Mesothelial cell of epicardium (in vitro differentiated cells): ENCODE results near the gene SLC26A11. TPM values are rescaled to one million over a fixed set of nuclear protein-coding genes. Genes with fewer than 3 reads are reported as not detected.
"Not testable (repeated sequence)": the region's sequence is repeated elsewhere in the genome, so short reads cannot be mapped to it uniquely, and the experiment has no call there.

ENCODE experiments used
- DNase-seq, 2 experiments: peaks; one replicate each; pipeline ENCODE4 v3.0.0; 2021; ENCODE audit warnings: low spot score in 2 of 2; ENCODE audit not compliant: unreplicated experiment in 2 of 2
- H3K27ac Mint-ChIP-seq: 2 replicates; pipeline ENCODE4 v1.8.0; 2021; ENCODE audit warnings: mixed read lengths
- H3K27me3 Mint-ChIP-seq: 2 replicates; pipeline ENCODE4 v1.8.0; 2021; ENCODE audit warnings: low read depth, mixed read lengths
- H3K36me3 Mint-ChIP-seq: 2 replicates; pipeline ENCODE4 v1.8.0; 2021; ENCODE audit warnings: mixed read lengths
- H3K4me1 Mint-ChIP-seq: 2 replicates; pipeline ENCODE4 v1.8.0; 2021; ENCODE audit warnings: mixed read lengths
- H3K4me3 Mint-ChIP-seq: 2 replicates; pipeline ENCODE4 v1.8.0; 2021; ENCODE audit warnings: mild to moderate bottlenecking, moderate library complexity, mixed read lengths
- H3K9me3 Mint-ChIP-seq: 2 replicates; pipeline ENCODE4 v1.8.0; 2021; ENCODE audit warnings: mixed read lengths
- CTCF ChIP-seq: fragments of 200-600 bp; sonication (generic); IDR thresholded peaks from one replicate; pipeline ENCODE4 v1.5.0; 2021; ENCODE audit warnings: antibody characterized with exemption; ENCODE audit not compliant: unreplicated experiment
- total RNA-seq: library from RNA; stranded (reverse); gene quantifications from 3 replicates; pipeline ENCODE4 v1.2.1, GENCODE V29; 2021

Gene SLC26A11
- total RNA-seq, 1 donor from 2014 or later = 41.2 TPM

GRCh38 chr17:80257716-80258213, 37.5 kb downstream of the SLC26A11 start:
- Mint-ChIP-seq H3K9me3 (no peaks in the 10 kb centered on the region), H3K36me3 (no peaks in the 10 kb centered on the region), H3K27ac (peak overlapping the region; percentile 54), H3K27me3 (no peaks in the 10 kb centered on the region), H3K4me1 (peaks cover 23% of the 10 kb centered on the region), H3K4me3 (no peak overlapping the region)
- TF ChIP-seq CTCF = no peak
- DNase-seq = no peak

- Mint-ChIP-seq H3K4me1 (peaks cover 23% of the 10 kb centered on the region), H3K4me3 (peak overlapping the region; percentile 44), H3K27ac (peak overlapping the region; percentile 54)
- H3K27me3 Mint-ChIP-seq, DNase-seq, H3K9me3 Mint-ChIP-seq, H3K36me3 Mint-ChIP-seq: not testable (repeated sequence)
Measured at GRCh38 chr17:80258296-80258695, 38.1 kb downstream of the SLC26A11 start.

GRCh38 chr17:80259457-80260068, 39.3 kb downstream of the SLC26A11 start:
- H3K4me1 Mint-ChIP-seq = peaks cover 19% of the 10 kb centered on the region
- H3K9me3 Mint-ChIP-seq = no peaks in the 10 kb centered on the region
- peaks cover 1% of the 10 kb centered on the region for H3K36me3 Mint-ChIP-seq

GRCh38 chr17:80260069-80260535, 39.9 kb downstream of the SLC26A11 start:
- peaks cover 4% of the 10 kb centered on the region for H3K36me3 Mint-ChIP-seq
- no peaks in the 10 kb centered on the region for H3K27me3 Mint-ChIP-seq
- peak overlapping the region; percentile 93 for H3K27ac Mint-ChIP-seq
- DNase-seq = peak; percentile 65 to 79
- TF ChIP-seq CTCF = no peak
- peaks cover 14% of the 10 kb centered on the region for H3K4me1 Mint-ChIP-seq
- H3K9me3 Mint-ChIP-seq = no peaks in the 10 kb centered on the region
- peak overlapping the region; percentile 85 for H3K4me3 Mint-ChIP-seq

More at GRCh38 chr17:80259457-80260068, 39.3 kb downstream of the SLC26A11 start:
- no peak for TF ChIP-seq CTCF
- Mint-ChIP-seq H3K27ac (peak overlapping the region; percentile 93), H3K27me3 (no peaks in the 10 kb centered on the region), H3K4me3 (peak overlapping the region; percentile 85)
- DNase-seq = no peak

GRCh38 chr17:80260791-80261158, 40.5 kb downstream of the SLC26A11 start, which contains the start of gene RNF213:
TSS of gene RNF213 (plus strand) at chr17:80260852. CDS start at chr17:80263682, 2,830 bp downstream.
- H3K4me3 Mint-ChIP-seq = peak within 1 kb of the TSS; percentile 85
- no peaks in the 10 kb centered on the region for H3K27me3 Mint-ChIP-seq
- H3K9me3 Mint-ChIP-seq = no peaks in the 10 kb centered on the region
- TF ChIP-seq CTCF = no peak
- peak within 1 kb of the TSS; percentile 93 for H3K27ac Mint-ChIP-seq
- H3K4me1 Mint-ChIP-seq = peaks cover 14% of the 10 kb centered on the region
- H3K36me3 Mint-ChIP-seq = peaks cover 8% of the 10 kb centered on the region
- peak in 1 of 2 experiments; percentile 59 for DNase-seq

GRCh38 chr17:80261159-80261894, 41.1 kb downstream of the SLC26A11 start:
- DNase-seq = peak in 1 of 2 experiments; percentile 58
- peak overlapping the region; percentile 85 for H3K27ac Mint-ChIP-seq

More at GRCh38 chr17:80261159-80261894, 41.1 kb downstream of the SLC26A11 start:
- Mint-ChIP-seq H3K4me3 (peak overlapping the region; percentile 78), H3K9me3 (no peaks in the 10 kb centered on the region), H3K36me3 (peaks cover 10% of the 10 kb centered on the region), H3K4me1 (peaks cover 14% of the 10 kb centered on the region), H3K27me3 (no peaks in the 10 kb centered on the region)
- no peak for TF ChIP-seq CTCF
